GM06990 (cell line): ENCODE data around the gene BLM.
"Not testable (repeated sequence)": the region's sequence is repeated elsewhere in the genome, so short reads cannot be mapped to it uniquely, and the experiment has no call there.

Experiments
- DNase-seq: peaks from one replicate; pipeline ENCODE4 v3.0.0-alpha.2; 2011; ENCODE audit not compliant: insufficient read length; ENCODE audit errors: extremely low read depth
- H3K27me3 ChIP-seq: replicated peaks from 2 replicates; pipeline ENCODE4 v1.6.0; 2011; ENCODE audit warnings: low read length; ENCODE audit not compliant: control insufficient read depth, insufficient read depth
- H3K36me3 ChIP-seq: 2 replicates; pipeline ENCODE4 v1.5.1; 2011; ENCODE audit warnings: low read length; ENCODE audit not compliant: control insufficient read depth, insufficient read depth
- H3K4me3 ChIP-seq: replicated peaks from 2 replicates; pipeline ENCODE4 v1.5.1; 2011; ENCODE audit warnings: low read depth, mild to moderate bottlenecking, control low read depth, low read length
- CTCF ChIP-seq: IDR thresholded peaks from 2 replicates; pipeline ENCODE4 v1.5.1; 2011; ENCODE audit warnings: low read length, control low read depth, mild to moderate bottlenecking, inconsistent platforms; ENCODE audit not compliant: insufficient read depth, poor library complexity, severe bottlenecking

Gene BLM

DNA sequence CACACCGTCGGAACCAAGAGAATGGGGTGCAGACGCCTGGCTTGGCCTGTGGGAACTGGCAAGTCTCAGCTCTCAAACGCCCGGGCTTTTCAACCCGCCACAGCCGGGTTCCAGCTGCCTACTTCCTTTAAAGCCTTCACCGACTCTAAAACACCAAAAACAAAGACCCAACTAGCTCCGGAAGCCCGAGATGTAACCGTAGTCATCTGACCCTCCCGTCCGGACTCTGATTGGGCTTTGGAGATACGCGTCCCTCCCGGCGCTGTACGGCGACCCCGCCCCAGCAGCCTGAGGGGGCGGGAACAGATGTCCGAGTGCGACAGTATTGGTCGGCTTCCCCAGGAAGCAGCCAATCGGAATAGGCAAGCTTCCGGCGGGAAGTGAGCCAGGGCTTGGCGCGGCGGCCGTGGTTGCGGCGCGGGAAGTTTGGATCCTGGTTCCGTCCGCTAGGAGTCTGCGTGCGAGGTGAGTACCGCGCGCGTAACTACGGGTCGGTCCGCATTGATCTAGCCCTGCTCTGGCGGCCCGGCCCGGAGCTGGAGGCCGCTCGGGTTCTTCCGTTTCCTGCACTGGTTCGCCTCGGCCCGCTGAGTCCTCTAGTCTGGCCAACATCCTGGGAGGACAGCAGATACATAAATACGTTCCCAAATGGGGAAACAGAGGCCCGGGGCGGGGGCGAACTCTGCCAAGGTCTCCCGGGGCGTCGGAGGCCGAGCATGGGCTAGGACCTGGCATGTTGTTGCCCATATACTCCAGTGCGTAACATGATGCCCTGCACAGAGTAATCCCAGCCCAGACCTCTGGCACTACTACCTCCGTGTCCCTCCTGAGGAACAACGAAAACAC is at the start of gene BLM:
Gene BLM, plus strand, starts transcription at position 371 of the 846 bp plus-strand sequence. CDS start 30,047 bp downstream, outside the sequence.
- TF ChIP-seq CTCF = peak; percentile 7
- peak within 1 kb of the TSS; percentile 93 for H3K4me3 ChIP-seq
- H3K27me3 ChIP-seq = no peaks in the 10 kb centered on the region
- DNase-seq = peak; percentile 99
- 0 out of 2 replicates have a peak, but pooled peaks cover 2% of the 10 kb centered on the region for H3K36me3 ChIP-seq

DNA sequence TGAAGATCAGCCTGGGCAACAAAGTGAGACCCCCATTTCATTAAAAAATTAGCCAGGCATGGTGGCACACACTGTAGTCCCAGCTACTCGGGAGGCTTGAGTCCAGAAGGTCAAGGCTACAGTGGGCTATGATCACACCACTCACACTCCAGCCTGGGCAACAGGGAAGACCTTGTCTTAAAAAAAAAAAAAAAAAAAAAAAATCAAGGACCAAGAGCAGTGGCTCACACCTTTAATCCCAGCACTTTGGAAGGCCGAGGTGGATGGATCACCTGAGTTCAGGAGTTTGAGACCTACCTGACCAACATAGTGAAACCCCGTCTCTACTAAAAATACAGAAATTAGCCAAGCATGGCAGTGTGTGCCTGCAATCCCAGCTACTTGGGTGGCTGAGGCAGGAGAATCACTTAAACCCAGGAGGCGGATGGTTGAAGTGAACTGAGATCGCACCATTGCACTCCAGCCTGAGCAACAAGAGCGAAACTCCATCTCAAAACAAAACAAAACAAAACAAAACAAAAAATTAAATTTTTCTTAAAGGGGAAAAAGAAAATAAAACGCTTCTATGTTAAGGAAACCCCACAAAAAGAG is 49.3 kb upstream of the BLM start:
- not testable (repeated sequence) for H3K4me3 ChIP-seq, DNase-seq, H3K27me3 ChIP-seq, H3K36me3 ChIP-seq

DNA sequence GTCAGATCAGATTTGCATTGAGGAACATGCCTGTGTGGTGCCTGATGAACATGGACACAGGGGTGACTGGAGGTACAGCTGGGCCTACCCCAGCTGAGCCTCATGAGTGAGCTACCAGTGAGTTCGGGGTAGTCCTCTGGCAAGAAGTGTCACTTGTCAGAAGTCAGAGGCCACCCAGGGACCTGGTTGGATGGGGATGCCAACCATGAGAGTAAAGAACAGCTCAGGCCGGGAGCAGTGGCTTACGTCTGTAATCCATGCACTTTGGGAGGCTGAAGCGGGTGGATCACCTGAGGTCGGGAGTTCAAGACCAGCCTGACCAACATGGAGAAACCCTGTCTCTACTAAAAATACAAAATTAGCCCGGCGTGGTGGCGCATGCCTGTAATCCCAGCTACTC is 46.5 kb upstream of the BLM start:
- not testable (repeated sequence) for H3K27me3 ChIP-seq, H3K36me3 ChIP-seq, DNase-seq, H3K4me3 ChIP-seq

GRCh38 chr15:90671216-90671615 is 45.9 kb upstream of the BLM start:
- no peak overlapping the region for H3K4me3 ChIP-seq
- H3K27me3 ChIP-seq = no peaks in the 10 kb centered on the region
- no peak for TF ChIP-seq CTCF
- no peaks in the 10 kb centered on the region for H3K36me3 ChIP-seq
- no peak for DNase-seq

GRCh38 chr15:90673357-90673756 is 43.8 kb upstream of the BLM start:
- H3K4me3 ChIP-seq, H3K36me3 ChIP-seq, H3K27me3 ChIP-seq, DNase-seq: not testable (repeated sequence)

GRCh38 chr15:90674476-90674875 is 42.7 kb upstream of the BLM start:
- no peaks in the 10 kb centered on the region for H3K27me3 ChIP-seq
- no peak for TF ChIP-seq CTCF
- H3K4me3 ChIP-seq = no peak overlapping the region
- DNase-seq = no peak
- no peaks in the 10 kb centered on the region for H3K36me3 ChIP-seq

DNA sequence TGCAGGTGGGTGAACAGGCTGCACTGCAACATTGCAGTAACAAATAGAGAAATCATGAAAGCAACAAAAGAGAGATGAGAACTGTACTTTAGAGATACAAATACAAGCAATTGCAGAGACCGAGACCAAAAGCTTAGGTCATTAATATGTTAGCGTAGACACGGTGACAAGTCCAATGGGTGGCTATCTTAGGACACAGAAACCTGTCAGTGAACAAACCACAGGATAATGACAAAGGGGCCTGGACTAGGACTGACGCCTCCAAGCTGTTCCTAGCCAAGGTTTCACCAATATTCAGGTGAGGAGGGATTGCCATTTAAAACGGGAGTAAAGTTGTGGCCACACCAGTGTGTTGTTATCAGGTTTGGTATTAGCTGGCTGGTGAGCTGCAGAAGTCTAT is 41.7 kb upstream of the BLM start:
- Histone ChIP-seq H3K27me3 (no peaks in the 10 kb centered on the region), H3K4me3 (no peak overlapping the region), H3K36me3 (no peaks in the 10 kb centered on the region)
- TF ChIP-seq CTCF = no peak
- DNase-seq = no peak
